Hindlimb muscle (tissue), 1 donor: Measurements from ENCODE around the gene KCNJ10. TPM values are rescaled to one million over a fixed set of nuclear protein-coding genes. Genes with fewer than 3 reads are reported as not detected.

Experiments
- DNase-seq: peaks from one replicate; pipeline ENCODE4 v3.0.0-alpha.2; 2013
- polyA plus RNA-seq: library from polyadenylated mRNA; unstranded; fragments of 120-200 nt; gene quantifications from one replicate; pipeline ENCODE4 v1.2.1, GENCODE V29; 2013; ENCODE audit not compliant: insufficient read length

The KCNJ10 gene
- polyA plus RNA-seq, 1 donor = 0.46 TPM

- DNase-seq = no peak
Observed at GRCh38 chr1:160022330-160023310, 47.3 kb downstream of the KCNJ10 start.

GRCh38 chr1:160021376-160022074, 48.4 kb downstream of the KCNJ10 start:
- DNase-seq = no peak

DNA sequence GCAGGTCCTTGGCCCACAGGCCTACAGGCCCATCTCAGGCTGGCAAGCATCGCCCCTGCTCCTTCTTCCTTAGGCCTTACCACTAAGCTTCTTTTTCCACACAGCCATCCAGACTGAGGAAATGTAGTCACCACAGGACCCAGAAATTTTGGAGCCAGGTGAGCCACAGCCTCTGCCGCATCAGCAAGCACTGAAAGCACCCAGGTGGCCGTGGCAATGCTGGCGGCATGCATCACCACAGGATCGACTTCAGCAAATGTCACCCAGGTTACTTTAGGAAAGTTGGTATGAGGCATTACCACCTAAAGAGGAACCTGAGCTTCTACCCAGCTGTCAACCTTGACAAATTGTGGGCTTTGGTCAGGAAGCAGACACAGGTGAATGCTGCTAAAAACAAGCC, 49.8 kb downstream of the KCNJ10 start:
- no peak for DNase-seq

GRCh38 chr1:160018900-160019299, 51.1 kb downstream of the KCNJ10 start:
- no peak for DNase-seq

DNA sequence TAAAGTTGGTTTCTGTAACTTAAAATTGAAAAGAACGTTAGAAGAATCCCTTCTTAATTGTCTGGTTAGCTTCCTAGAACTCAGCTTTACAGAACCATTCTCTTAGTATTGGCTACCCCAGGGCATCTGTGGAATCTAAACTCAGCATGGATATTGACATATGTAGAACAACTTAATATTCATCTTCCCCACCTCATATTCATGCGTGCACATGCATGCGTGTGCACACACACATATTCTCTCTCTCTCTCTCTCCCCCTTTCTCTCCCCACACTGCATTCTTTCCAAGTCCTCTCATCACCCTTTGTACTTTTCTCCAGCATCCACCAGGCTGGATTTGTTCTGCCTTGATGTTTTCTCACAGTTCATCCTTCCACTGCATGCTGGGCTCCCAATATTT, 51.6 kb downstream of the KCNJ10 start:
- no peak for DNase-seq

GRCh38 chr1:160017592-160017991, 52.4 kb downstream of the KCNJ10 start:
- DNase-seq = no peak

DNA sequence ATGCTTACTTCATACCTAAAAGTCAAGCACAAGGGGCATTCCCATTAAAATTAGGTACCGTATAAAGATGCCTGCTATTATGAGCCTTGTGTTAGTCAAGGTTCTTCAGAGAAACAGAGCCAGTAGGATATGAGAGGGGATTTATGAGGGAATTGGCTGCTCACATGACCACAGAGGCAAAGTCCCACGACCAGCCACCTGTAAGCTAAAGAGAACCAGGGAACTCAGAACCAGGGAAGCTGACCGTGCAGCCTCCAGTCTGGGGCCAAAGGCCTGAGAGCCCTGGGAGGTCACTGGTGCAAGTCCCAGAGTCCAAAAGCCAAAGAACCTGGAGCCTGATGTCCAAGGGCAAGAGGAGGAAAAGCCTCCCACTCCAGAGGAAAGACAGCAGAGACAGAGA, 58.2 kb downstream of the KCNJ10 start:
- no peak for DNase-seq

DNA sequence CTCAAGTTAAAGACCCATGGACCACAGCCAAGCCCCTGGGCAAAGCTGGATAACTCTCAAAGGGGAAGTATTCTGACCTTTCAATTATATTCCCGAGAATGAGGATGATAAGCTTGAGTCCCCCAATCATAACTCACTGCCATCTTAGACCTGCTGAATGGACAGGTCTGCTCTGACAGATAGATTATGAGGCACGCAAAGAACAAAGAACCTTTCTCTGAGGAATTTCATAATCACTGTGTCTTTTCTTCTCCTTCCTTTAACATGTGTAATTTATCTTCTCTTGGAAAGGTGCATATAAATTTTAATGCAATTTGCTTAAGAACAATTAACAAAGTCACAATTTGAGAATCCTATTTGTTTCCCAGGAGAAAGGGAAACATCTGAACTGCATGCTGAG, 60.2 kb downstream of the KCNJ10 start:
- DNase-seq = no peak

GRCh38 chr1:160009081-160009480, 60.9 kb downstream of the KCNJ10 start:
- DNase-seq = no peak

- DNase-seq = no peak
Observed at GRCh38 chr1:160007577-160008200, 62.3 kb downstream of the KCNJ10 start.

DNA sequence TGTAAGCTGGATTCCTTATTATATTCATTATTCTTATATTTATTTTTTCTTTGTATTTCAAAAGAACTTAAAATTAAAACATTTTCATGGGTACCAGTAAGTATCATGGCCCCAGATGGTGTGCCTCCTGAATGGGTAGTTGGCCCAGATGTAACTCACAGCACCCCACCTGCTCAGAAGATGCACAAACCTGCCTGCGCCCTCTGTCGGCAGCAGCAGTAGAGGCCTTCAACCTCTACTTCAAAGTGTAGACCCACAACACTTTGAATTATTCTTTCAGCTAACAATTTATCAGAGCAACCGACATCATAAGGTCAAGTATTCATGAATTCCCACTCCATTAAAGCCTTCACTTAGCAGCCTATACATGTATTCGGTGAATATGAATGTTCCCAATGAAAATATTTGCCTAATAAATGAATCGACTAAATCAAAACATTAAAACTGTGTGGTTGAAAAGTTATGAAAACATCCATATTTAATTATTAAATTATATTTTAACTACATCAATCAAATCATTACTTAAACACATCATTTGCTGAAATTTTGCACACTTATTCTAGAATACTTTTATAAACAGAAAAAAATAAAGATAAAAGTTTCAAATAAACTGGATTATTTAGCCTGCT, 63.5 kb downstream of the KCNJ10 start:
- DNase-seq = peak; percentile 34

- no peak for DNase-seq
Observed at GRCh38 chr1:160005070-160005469, 64.9 kb downstream of the KCNJ10 start.

DNA sequence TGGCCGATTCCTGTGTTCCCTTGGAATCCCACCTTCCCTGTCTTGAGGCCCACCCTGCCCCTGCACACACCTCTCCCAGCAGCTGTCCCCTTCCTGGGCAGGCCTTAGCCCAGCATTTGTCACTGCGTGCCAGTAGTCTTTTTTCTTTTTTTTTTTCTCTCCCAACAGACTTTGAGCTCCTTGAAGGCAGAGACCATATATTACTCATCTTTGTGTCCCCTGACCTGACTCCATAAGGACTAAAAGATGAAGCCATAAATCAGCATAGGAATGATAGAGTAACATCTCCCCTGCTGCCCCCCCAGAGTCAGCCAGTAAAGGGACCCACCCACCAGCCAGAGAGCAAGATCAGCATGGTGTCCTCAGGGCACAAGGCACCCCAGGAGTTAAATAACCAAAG, 65.5 kb downstream of the KCNJ10 start:
- no peak for DNase-seq

DNA sequence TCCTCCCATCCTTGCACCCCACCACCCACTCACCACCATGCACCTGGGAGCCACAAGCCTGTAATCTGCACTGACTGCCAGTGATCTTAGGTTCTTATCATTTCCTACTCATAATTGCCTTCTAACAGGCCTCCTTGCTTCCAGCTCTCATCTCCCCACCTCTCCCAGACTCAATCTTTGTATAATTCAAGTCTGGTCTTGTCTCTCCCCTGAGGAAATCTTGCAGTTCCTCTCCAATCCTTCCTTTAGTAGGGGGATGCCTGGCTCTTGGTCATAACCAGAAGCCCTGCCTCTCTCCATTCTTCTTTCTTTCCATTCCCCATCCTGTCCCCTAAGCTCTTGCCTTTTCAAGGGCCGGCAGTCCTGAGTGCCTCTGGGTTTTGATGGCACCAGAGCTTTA, 66.0 kb downstream of the KCNJ10 start:
- DNase-seq = no peak

DNA sequence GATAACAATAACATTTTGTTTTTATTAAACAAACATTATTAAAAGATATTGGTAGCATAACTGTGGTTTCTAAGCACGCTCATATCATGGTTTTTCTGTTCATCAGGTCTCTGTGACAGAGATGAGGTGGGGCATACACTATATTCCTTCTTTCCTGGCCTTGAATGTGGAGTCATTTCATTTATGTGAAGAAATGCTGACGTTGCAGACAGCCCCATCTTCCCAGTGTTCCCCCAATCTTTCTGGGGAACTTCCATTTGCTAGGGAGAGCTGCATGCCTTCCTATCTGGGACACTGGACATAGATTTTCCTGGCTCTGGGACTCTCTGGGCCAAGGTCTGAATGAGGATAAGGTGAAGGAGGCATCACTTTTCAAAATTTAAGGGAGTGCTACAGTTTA, 68.5 kb downstream of the KCNJ10 start:
- no peak for DNase-seq

- no peak for DNase-seq
Observed at GRCh38 chr1:159999204-159999603, 70.8 kb downstream of the KCNJ10 start.

DNA sequence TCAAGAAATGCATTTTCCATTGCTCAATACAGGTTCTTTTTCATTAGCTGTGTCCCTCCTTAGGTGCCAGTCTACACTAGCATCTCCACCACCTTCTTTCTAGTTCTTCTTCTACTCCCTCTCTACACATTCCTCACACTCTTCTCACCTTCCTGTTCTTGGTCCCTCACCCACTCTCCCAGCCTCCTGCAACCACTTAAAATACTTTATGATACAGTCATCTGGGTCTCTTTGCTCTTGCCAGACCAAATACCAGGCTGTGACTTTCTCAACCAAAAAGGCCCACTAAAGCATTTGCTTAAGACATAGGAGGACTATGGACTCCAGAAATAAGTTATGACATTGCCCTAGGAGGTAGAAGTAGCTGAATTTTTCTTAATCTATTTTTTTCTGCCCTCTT, 73.3 kb downstream of the KCNJ10 start:
- no peak for DNase-seq

- no peak for DNase-seq
Observed at GRCh38 chr1:159994896-159995295, 75.1 kb downstream of the KCNJ10 start.

- DNase-seq = no peak
Observed at GRCh38 chr1:159993911-159994310, 76.0 kb downstream of the KCNJ10 start.

DNA sequence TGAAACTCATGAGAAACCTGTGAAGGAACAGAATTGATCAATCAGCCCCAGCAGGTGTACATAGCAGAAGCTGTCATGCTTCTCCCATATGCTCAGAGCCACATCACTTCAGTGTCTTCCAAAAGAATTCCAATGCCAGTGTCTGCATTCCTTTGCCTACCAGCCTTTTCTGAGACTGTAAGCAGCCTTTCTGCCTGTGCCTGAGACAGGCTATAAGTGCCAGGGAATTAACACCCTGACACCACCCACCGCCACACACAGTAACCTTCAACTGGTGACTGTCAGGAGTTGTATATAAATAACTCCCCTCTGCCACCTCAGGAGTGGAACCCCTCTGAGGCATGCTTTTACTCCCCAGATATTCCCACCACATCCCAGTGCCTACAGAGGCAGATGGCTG, 77.8 kb downstream of the KCNJ10 start:
- DNase-seq = no peak

DNA sequence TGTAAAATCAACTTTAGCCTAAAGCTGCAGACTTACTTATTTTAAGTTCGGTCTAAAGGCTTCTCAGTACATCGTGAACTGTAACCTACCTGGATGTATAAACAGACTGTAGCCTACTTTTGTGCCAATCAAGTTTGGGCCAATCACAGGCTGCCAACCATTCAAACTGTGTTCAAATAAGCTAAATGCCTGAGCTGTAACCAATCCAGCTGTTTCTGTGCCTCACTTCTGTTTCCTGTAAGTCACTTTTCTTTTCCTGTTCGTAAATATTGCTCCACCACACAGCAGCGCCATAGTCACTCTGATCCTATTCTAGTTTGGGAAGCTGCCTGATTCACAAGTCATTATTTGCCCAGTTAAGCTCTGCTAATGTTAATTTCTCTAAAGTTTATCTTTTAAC, 78.4 kb downstream of the KCNJ10 start:
- DNase-seq = no peak

DNA sequence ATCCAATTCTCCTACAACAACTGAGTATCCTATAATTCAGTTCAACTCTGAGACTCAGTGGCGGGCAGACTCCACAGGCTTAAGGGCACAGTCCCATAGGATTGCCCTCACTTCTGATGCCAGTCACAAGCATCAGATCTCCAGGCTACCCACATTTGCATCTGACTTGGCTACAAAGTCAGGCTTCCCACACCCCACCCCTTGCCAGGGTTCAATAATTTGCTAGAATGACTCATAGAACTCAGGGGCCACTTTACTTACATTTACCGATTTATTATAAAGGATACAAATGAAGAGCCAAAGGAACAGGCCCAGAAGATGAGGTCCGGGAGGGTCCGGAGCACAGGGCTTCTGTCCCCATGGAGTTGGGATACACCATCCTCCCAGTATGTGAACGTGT, 80.0 kb downstream of the KCNJ10 start:
- DNase-seq = no peak

DNA sequence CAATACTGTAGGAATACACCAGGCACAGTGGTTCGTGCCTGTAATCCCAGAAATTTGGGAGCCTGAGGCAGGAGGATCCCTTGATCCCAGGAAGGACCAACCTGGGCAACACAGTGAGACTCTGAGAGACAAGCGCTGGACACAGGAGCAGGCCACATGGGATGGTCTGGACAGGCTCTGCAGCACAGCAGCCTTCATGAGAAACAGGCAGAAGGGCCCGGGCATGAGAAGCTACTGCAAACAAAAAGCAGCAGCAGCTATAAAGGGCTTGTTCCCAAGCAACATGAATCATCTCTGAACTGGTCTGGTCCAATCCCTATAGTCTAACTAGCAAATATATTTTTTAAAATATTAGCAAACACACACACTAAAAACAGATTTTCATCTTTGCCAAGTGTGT, 80.4 kb downstream of the KCNJ10 start:
- no peak for DNase-seq
